ENCODE measurements around the gene PIK3CD. TPM values are rescaled to one million over a fixed set of nuclear protein-coding genes. Genes with fewer than 3 reads are reported as not detected.

The PIK3CD gene
- total and polyA plus RNA-seq, 4 donors: 1.8 to 11.3 (median 3.4) TPM

DNA sequence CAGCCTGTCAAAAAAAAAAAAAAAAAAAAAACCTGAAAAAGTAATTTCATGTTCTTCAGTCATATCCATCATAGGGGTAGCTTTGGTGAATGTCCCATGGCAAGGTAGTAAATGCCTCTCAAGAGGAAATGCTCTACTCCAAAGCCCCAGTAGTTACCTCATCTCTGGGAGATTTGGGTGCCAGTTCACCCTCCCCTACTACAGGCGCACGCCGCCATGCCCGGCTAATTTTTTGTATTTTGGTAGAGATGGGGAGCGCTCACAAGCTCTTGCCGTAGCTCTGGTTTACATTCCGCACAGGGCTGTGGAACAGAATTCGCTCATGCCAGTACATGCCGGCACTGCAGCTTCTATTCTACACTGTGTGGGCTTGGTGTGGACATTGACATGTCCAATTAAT lies 13.7 kb downstream of the PIK3CD start (continued):
- TF ChIP-seq, protein P1, sequence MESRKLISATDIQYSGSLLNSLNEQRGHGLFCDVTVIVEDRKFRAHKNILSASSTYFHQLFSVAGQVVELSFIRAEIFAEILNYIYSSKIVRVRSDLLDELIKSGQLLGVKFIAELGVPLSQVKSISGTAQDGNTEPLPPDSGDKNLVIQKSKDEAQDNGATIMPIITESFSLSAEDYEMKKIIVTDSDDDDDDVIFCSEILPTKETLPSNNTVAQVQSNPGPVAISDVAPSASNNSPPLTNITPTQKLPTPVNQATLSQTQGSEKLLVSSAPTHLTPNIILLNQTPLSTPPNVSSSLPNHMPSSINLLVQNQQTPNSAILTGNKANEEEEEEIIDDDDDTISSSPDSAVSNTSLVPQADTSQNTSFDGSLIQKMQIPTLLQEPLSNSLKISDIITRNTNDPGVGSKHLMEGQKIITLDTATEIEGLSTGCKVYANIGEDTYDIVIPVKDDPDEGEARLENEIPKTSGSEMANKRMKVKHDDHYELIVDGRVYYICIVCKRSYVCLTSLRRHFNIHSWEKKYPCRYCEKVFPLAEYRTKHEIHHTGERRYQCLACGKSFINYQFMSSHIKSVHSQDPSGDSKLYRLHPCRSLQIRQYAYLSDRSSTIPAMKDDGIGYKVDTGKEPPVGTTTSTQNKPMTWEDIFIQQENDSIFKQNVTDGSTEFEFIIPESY (IDR thresholded peaks at IDR 0.05): no peak
- TF ChIP-seq RAD21 (IDR thresholded peaks at IDR 0.05) (no peak), RXRA (IDR thresholded peaks at IDR 0.05) (no peak)

DNA sequence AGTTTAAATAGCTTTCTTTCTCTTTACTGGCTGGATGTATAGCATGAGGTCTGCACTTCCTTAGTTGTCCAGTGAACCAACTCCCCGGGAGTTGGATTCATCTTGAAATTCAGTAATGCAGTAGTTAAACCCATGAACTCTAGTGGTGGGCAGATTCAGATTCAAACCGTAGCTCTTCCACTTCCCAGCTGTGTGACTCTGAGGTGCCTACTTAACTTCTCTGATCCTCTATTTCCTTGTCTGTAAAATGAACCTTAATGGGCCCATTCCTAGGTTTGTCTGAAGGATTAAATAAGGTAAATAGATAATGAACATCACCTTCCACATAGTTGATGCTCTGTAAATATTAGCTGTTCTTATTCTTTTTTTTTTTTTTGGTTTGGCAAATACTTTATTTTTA lies 16.5 kb downstream of the PIK3CD start:
- H3K27me3 ChIP-seq (ENCODE audit: control insufficient read depth in 4 of 4, insufficient read depth in 4 of 4, low read length in 3 of 4): no peaks in the 10 kb centered on the region
- no peak overlapping the region for H3K9ac ChIP-seq (ENCODE audit: low read depth in 1 of 2, low read length in 2 of 2)
- H3K4me1 ChIP-seq (ENCODE audit: control insufficient read depth in 4 of 4, insufficient read depth in 4 of 4, low read length in 3 of 4): no peaks in the 10 kb centered on the region
- H3K9me3 ChIP-seq (ENCODE audit: control insufficient read depth in 4 of 4, low read length in 3 of 4): no peaks in the 10 kb centered on the region
- H3K27ac ChIP-seq (ENCODE audit: low read depth in 1 of 2, low read length in 2 of 2): no peak overlapping the region
- no peak overlapping the region for H3K4me3 ChIP-seq (ENCODE audit: low read depth in 1 of 3, low read length in 3 of 3)
- 56% methylated on average over 2 of the region's 2 CpGs for WGBS
- TF ChIP-seq, protein P2, sequence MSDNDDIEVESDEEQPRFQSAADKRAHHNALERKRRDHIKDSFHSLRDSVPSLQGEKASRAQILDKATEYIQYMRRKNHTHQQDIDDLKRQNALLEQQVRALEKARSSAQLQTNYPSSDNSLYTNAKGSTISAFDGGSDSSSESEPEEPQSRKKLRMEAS (IDR thresholded peaks at IDR 0.05): no peak
- TF ChIP-seq TAF1 (conservative IDR thresholded peaks at IDR 0.05): no peak
- TF ChIP-seq FOXA1 (IDR thresholded peaks at IDR 0.05): no peak
- no peak for TF ChIP-seq SP1 (IDR thresholded peaks at IDR 0.05)
- no peak for TF ChIP-seq GABPA (IDR thresholded peaks at IDR 0.05 in 1 of 2, conservative IDR thresholded peaks at IDR 0.05 in 1 of 2)
- TF ChIP-seq, protein P3, sequence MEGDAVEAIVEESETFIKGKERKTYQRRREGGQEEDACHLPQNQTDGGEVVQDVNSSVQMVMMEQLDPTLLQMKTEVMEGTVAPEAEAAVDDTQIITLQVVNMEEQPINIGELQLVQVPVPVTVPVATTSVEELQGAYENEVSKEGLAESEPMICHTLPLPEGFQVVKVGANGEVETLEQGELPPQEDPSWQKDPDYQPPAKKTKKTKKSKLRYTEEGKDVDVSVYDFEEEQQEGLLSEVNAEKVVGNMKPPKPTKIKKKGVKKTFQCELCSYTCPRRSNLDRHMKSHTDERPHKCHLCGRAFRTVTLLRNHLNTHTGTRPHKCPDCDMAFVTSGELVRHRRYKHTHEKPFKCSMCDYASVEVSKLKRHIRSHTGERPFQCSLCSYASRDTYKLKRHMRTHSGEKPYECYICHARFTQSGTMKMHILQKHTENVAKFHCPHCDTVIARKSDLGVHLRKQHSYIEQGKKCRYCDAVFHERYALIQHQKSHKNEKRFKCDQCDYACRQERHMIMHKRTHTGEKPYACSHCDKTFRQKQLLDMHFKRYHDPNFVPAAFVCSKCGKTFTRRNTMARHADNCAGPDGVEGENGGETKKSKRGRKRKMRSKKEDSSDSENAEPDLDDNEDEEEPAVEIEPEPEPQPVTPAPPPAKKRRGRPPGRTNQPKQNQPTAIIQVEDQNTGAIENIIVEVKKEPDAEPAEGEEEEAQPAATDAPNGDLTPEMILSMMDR (IDR thresholded peaks at IDR 0.05; ENCODE audit: low read depth, low read length, missing input control): no peak
- no peak for TF ChIP-seq NR2F2 (IDR thresholded peaks at IDR 0.05)
- TF ChIP-seq JUND (IDR thresholded peaks at IDR 0.05): no peak
- no peak for TF ChIP-seq RXRA (IDR thresholded peaks at IDR 0.05)
- no peaks in the 10 kb centered on the region for H3K36me3 ChIP-seq (ENCODE audit: control insufficient read depth in 4 of 4, insufficient read depth in 3 of 4, low read depth in 1 of 4, low read length in 3 of 4)
- DNase-seq (ENCODE audit: low spot score): no peak

DNA sequence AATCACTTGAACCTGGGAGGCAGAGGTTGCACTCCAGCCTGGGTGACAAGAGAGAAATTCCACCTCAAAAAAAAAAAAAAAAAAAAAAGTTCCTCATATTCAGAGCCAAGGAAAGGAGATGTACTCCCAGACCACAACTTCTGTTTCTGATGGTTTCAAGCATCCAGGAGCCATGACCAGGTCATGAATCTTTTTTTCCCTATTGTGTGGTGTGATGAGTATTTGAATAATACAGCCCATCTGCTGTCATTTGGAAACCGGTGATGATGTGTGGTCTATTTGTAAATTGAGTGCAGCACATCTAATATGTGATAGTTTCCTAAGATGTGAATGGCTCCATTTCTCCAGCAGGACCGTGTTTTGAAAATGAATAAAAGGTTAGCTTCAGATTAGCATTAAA lies 18.6 kb downstream of the PIK3CD start:
- H3K9me3 ChIP-seq (ENCODE audit: control insufficient read depth in 4 of 4, low read length in 3 of 4): no peaks in the 10 kb centered on the region
- WGBS: 82% methylated on average over 2 of the region's 2 CpGs
- no peak overlapping the region for H3K4me3 ChIP-seq (ENCODE audit: low read depth in 1 of 3, low read length in 3 of 3)
- H3K36me3 ChIP-seq (ENCODE audit: control insufficient read depth in 4 of 4, insufficient read depth in 3 of 4, low read depth in 1 of 4, low read length in 3 of 4): no peaks in the 10 kb centered on the region
- no peak for DNase-seq (ENCODE audit: low spot score)
- no peaks in the 10 kb centered on the region for H3K4me1 ChIP-seq (ENCODE audit: control insufficient read depth in 4 of 4, insufficient read depth in 4 of 4, low read length in 3 of 4)
- H3K27ac ChIP-seq (ENCODE audit: low read depth in 1 of 2, low read length in 2 of 2): no peak overlapping the region
- H3K27me3 ChIP-seq (ENCODE audit: control insufficient read depth in 4 of 4, insufficient read depth in 4 of 4, low read length in 3 of 4): no peaks in the 10 kb centered on the region
- H3K9ac ChIP-seq (ENCODE audit: low read depth in 1 of 2, low read length in 2 of 2): no peak overlapping the region
- TF ChIP-seq TAF1 (conservative IDR thresholded peaks at IDR 0.05) (no peak), RAD21 (IDR thresholded peaks at IDR 0.05) (no peak), NR2F2 (IDR thresholded peaks at IDR 0.05) (no peak), SP1 (IDR thresholded peaks at IDR 0.05) (no peak), JUND (IDR thresholded peaks at IDR 0.05) (no peak), HNF4A (conservative IDR thresholded peaks at IDR 0.05) (no peak), FOXA1 (IDR thresholded peaks at IDR 0.05) (no peak), GABPA (IDR thresholded peaks at IDR 0.05 in 1 of 2, conservative IDR thresholded peaks at IDR 0.05 in 1 of 2) (no peak), YY1 (IDR thresholded peaks at IDR 0.05) (no peak), RXRA (IDR thresholded peaks at IDR 0.05) (no peak), EGR1 (IDR thresholded peaks at IDR 0.05; ENCODE audit: low read depth in 2 of 2) (no peak), FOXA2 (IDR thresholded peaks at IDR 0.05) (no peak)
- TF ChIP-seq, protein P4, sequence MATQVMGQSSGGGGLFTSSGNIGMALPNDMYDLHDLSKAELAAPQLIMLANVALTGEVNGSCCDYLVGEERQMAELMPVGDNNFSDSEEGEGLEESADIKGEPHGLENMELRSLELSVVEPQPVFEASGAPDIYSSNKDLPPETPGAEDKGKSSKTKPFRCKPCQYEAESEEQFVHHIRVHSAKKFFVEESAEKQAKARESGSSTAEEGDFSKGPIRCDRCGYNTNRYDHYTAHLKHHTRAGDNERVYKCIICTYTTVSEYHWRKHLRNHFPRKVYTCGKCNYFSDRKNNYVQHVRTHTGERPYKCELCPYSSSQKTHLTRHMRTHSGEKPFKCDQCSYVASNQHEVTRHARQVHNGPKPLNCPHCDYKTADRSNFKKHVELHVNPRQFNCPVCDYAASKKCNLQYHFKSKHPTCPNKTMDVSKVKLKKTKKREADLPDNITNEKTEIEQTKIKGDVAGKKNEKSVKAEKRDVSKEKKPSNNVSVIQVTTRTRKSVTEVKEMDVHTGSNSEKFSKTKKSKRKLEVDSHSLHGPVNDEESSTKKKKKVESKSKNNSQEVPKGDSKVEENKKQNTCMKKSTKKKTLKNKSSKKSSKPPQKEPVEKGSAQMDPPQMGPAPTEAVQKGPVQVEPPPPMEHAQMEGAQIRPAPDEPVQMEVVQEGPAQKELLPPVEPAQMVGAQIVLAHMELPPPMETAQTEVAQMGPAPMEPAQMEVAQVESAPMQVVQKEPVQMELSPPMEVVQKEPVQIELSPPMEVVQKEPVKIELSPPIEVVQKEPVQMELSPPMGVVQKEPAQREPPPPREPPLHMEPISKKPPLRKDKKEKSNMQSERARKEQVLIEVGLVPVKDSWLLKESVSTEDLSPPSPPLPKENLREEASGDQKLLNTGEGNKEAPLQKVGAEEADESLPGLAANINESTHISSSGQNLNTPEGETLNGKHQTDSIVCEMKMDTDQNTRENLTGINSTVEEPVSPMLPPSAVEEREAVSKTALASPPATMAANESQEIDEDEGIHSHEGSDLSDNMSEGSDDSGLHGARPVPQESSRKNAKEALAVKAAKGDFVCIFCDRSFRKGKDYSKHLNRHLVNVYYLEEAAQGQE (IDR thresholded peaks at IDR 0.05): no peak
- TF ChIP-seq, protein P5, sequence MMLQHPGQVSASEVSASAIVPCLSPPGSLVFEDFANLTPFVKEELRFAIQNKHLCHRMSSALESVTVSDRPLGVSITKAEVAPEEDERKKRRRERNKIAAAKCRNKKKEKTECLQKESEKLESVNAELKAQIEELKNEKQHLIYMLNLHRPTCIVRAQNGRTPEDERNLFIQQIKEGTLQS (IDR thresholded peaks at IDR 0.05): no peak
- TF ChIP-seq, protein P3 (IDR thresholded peaks at IDR 0.05; ENCODE audit: low read depth, low read length, missing input control): no peak
- TF ChIP-seq, protein P2 (IDR thresholded peaks at IDR 0.05): no peak
- TF ChIP-seq, protein P1 (IDR thresholded peaks at IDR 0.05): no peak

Data from liver (tissue), 9 donors.